ENCODE data around the gene ARHGAP35. TPM values are rescaled to one million over a fixed set of nuclear protein-coding genes. Genes with fewer than 3 reads are reported as not detected.

Gene ARHGAP35
- total RNA-seq, 1 experiment from 2014 or later, result 64.1 TPM

DNA sequence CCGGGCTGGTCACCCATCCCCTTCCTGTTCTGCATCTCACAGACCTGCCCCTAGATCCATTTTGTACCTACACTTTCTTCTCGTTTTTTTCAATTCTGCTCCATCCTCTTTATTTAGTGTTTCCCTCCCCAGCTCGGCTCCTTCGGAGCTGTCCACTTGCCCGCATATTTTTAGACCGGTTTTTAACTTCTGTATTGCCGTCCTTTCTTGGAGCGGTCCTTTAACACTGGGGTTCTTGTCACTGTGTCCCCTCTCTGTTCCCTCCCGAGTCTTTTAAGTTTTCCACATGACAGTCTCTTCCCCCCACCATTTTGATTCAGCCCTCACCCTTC lies 1.7 kb downstream of the ARHGAP35 start:
- no peak for ATAC-seq

GRCh38 chr19:46862974-46863632 lies 2.3 kb downstream of the ARHGAP35 start:
- CTCF ChIA-PET, result interaction anchor here (0.7 kb wide), 1 partner anchor 220 kb away, joined by 3 read pairs; no protein-coding TSS in a partner anchor
- no peak for DNase-seq (ENCODE audit: low read depth, low spot score)

More for the DNA sequence above, 1.7 kb downstream of the ARHGAP35 start:
- Histone ChIP-seq H3K4me1 (ENCODE audit: control insufficient read depth, insufficient read depth, low read length) (peaks cover 43% of the 10 kb centered on the region), H3K9me3 (ENCODE audit: control insufficient read depth, insufficient read depth, low read depth, low read length) (no peaks in the 10 kb centered on the region), H3K27ac (ENCODE audit: low read length) (peak overlapping the region; percentile 94), H3K4me3 (ENCODE audit: low read depth in 2 of 2, low read length in 2 of 2) (peak overlapping the region; percentile 73 to 89), H3K36me3 (ENCODE audit: control insufficient read depth, insufficient read depth, low read length) (peaks cover 3% of the 10 kb centered on the region; the same call in 1 of the 2 replicates), H3K27me3 (ENCODE audit: control insufficient read depth, insufficient read depth, low read length) (no peaks in the 10 kb centered on the region)
- no TSS peak for BruUV-seq (replicated peaks)
- in situ Hi-C loops (cut with HindIII; ENCODE audit: low pct_unique_long_range_greater_than_20kb, low sequenced_read_pairs), result no loop called here
- POLR2A ChIA-PET, result no interaction called here
- peak in 1 of 2 experiments; percentile 48; a peak in 2 of 4 replicates for TF ChIP-seq REST (IDR thresholded peaks at IDR 0.05; ENCODE audit: insufficient read depth in 1 of 2, low read depth in 2 of 2, low read length in 1 of 2)
- TF ChIP-seq CTCF (IDR thresholded peaks at IDR 0.05), result no peak
- TF ChIP-seq SIN3A (IDR thresholded peaks at IDR 0.05; ENCODE audit: borderline replicate concordance, insufficient read depth, low read depth, low read length), result no peak
- no peak for DNase-seq (ENCODE audit: low read depth, low spot score)
- CTCF ChIA-PET, result interaction anchor here (0.7 kb wide), 1 partner anchor 220 kb away, joined by 3 read pairs; no protein-coding TSS in a partner anchor
- intact Hi-C loops (cut with micrococcal nuclease; ENCODE audit: unreplicated experiment), result loop anchor here (10.0 kb wide), 1 partner anchor 62 kb away; no protein-coding TSS in a partner anchor

More at GRCh38 chr19:46862974-46863632, 2.3 kb downstream of the ARHGAP35 start:
- no peak for TF ChIP-seq TCF7L2 (IDR thresholded peaks at IDR 0.05; ENCODE audit: low read depth, low read length)
- no peak for TF ChIP-seq SIN3A (IDR thresholded peaks at IDR 0.05; ENCODE audit: borderline replicate concordance, insufficient read depth, low read depth, low read length)
- TF ChIP-seq POLR2AphosphoS5 (IDR thresholded peaks at IDR 0.05; ENCODE audit: low read depth, low read length), result no peak
- TF ChIP-seq REST (IDR thresholded peaks at IDR 0.05; ENCODE audit: insufficient read depth in 1 of 2, low read depth in 2 of 2, low read length in 1 of 2), result no peak
- no peak for TF ChIP-seq CTCF (IDR thresholded peaks at IDR 0.05)
- Histone ChIP-seq H3K9me3 (ENCODE audit: control insufficient read depth, insufficient read depth, low read depth, low read length) (no peaks in the 10 kb centered on the region), H3K4me3 (ENCODE audit: low read depth in 2 of 2, low read length in 2 of 2) (peak overlapping the region; percentile 73 to 89), H3K4me1 (ENCODE audit: control insufficient read depth, insufficient read depth, low read length) (peaks cover 49% of the 10 kb centered on the region), H3K27me3 (ENCODE audit: control insufficient read depth, insufficient read depth, low read length) (no peaks in the 10 kb centered on the region), H3K36me3 (ENCODE audit: control insufficient read depth, insufficient read depth, low read length) (peaks cover 3% of the 10 kb centered on the region; the same call in 1 of the 2 replicates), H3K27ac (ENCODE audit: low read length) (peak overlapping the region; percentile 94)
- BruUV-seq (replicated peaks), result no TSS peak
- in situ Hi-C loops (cut with HindIII; ENCODE audit: low pct_unique_long_range_greater_than_20kb, low sequenced_read_pairs), result no loop called here
- POLR2A ChIA-PET, result interaction anchor here (0.6 kb wide), 1 partner anchor 287 kb away, joined by 3 read pairs; no protein-coding TSS in a partner anchor
- intact Hi-C loops (cut with micrococcal nuclease; ENCODE audit: unreplicated experiment), result loop anchor here (10.0 kb wide), 1 partner anchor 62 kb away; no protein-coding TSS in a partner anchor
- ATAC-seq, result no peak
